Iris pigment epithelial cell (primary cell): ENCODE measurements around the gene EIF3M.

Experiments used
- DNase-seq: peaks from one replicate; pipeline ENCODE4 v3.0.0-alpha.2; 2011; ENCODE audit warnings: low read depth

The EIF3M gene

GRCh38 chr11:32583459-32584271 lies at the start of gene EIF3M:
Gene EIF3M (plus strand): TSS chr11:32583831. CDS start chr11:32583888, 57 bp downstream.
- peak; percentile 96 for DNase-seq

- DNase-seq = no peak
These were observed 44.8 kb upstream of the EIF3M start for GRCh38 chr11:32538804-32539203.

- no peak for DNase-seq
These were observed 33.9 kb upstream of the EIF3M start for GRCh38 chr11:32549611-32550187.

- DNase-seq = no peak
These were observed 33.4 kb upstream of the EIF3M start for GRCh38 chr11:32550207-32550606.

- DNase-seq = no peak
These were observed 28.5 kb upstream of the EIF3M start for GRCh38 chr11:32555091-32555490.

GRCh38 chr11:32555895-32556294 lies 27.7 kb upstream of the EIF3M start:
- DNase-seq = no peak

GRCh38 chr11:32561835-32562234 lies 21.8 kb upstream of the EIF3M start:
- no peak for DNase-seq

- peak; percentile 9 for DNase-seq
These were observed 20.6 kb upstream of the EIF3M start for GRCh38 chr11:32562839-32563599.

- DNase-seq = no peak
These were observed 20.1 kb upstream of the EIF3M start for GRCh38 chr11:32563600-32563959.

GRCh38 chr11:32566517-32566916 lies 17.1 kb upstream of the EIF3M start:
- DNase-seq = no peak

GRCh38 chr11:32567154-32567553 lies 16.5 kb upstream of the EIF3M start:
- DNase-seq = no peak

GRCh38 chr11:32569313-32569881 lies 14.2 kb upstream of the EIF3M start:
- DNase-seq = no peak

GRCh38 chr11:32571039-32571438 lies 12.6 kb upstream of the EIF3M start:
- no peak for DNase-seq

GRCh38 chr11:32573228-32573627 lies 10.4 kb upstream of the EIF3M start:
- no peak for DNase-seq

GRCh38 chr11:32574421-32574820 lies 9.2 kb upstream of the EIF3M start:
- no peak for DNase-seq

GRCh38 chr11:32575070-32575469 lies 8.6 kb upstream of the EIF3M start:
- DNase-seq = no peak

- DNase-seq = no peak
These were observed 7.2 kb upstream of the EIF3M start for GRCh38 chr11:32576456-32576855.

GRCh38 chr11:32580967-32581366 lies 2.7 kb upstream of the EIF3M start:
- peak; percentile 56 for DNase-seq

GRCh38 chr11:32581556-32581955 lies 2.1 kb upstream of the EIF3M start:
- no peak for DNase-seq

GRCh38 chr11:32584921-32585320 lies 1.3 kb downstream of the EIF3M start:
- peak; percentile 14 for DNase-seq

GRCh38 chr11:32586576-32587190 lies 3.1 kb downstream of the EIF3M start:
- DNase-seq = peak; percentile 47

- no peak for DNase-seq
These were observed 10.6 kb downstream of the EIF3M start for GRCh38 chr11:32594272-32594671.
